Natural killer cell (primary cell): ENCODE results near the gene LAMA5. TPM values are rescaled to one million over a fixed set of nuclear protein-coding genes. Genes with fewer than 3 reads are reported as not detected.

Source experiments
- ATAC-seq, 3 donors: fragments of 150-1000 bp in 2 of 3; fragments of 200-7000 bp in 1 of 3; cut with Tn5 transposase; 1 replicate in 1 of 3; 2 replicates in 2 of 3; pipeline ENCODE4 v1.10.0; 2021; ENCODE audit warnings: mild to moderate bottlenecking in 2 of 3, moderate library complexity in 2 of 3
- DNase-seq, 2 donors: peaks; one replicate each; pipeline versions ENCODE4 v3.0.0 to v3.0.0-alpha.2; 2013 to 2021; ENCODE audit warnings: mixed read lengths in 1 of 2
- H3K27ac ChIP-seq: one replicate; pipeline ENCODE4 v1.5.1; 2013; ENCODE audit warnings: mild to moderate bottlenecking, low read length
- H3K27me3 ChIP-seq: one replicate; pipeline ENCODE4 v1.6.1; 2013; ENCODE audit warnings: low read length; ENCODE audit not compliant: control insufficient read depth, insufficient read depth
- H3K36me3 ChIP-seq: one replicate; pipeline ENCODE4 v1.6.1; 2013; ENCODE audit warnings: low read length; ENCODE audit not compliant: control insufficient read depth, insufficient read depth
- H3K4me1 ChIP-seq: one replicate; pipeline ENCODE4 v1.6.1; 2013; ENCODE audit warnings: low read length; ENCODE audit not compliant: control insufficient read depth, insufficient read depth
- H3K4me3 ChIP-seq: one replicate; pipeline ENCODE4 v1.5.1; 2013; ENCODE audit warnings: low read length
- H3K9me3 ChIP-seq: one replicate; pipeline ENCODE4 v1.6.1; 2013; ENCODE audit warnings: low read length; ENCODE audit not compliant: control insufficient read depth, insufficient read depth
- H3K27ac Mint-ChIP-seq, 2 donors: one replicate each; pipeline ENCODE4 v1.8.0; 2022; ENCODE audit warnings: mild to moderate bottlenecking in 2 of 2, mixed read lengths in 2 of 2, moderate library complexity in 1 of 2
- H3K27me3 Mint-ChIP-seq, 2 donors: one replicate each; pipeline ENCODE4 v1.8.0; 2022; ENCODE audit warnings: low read depth in 2 of 2, mixed read lengths in 2 of 2
- H3K36me3 Mint-ChIP-seq: one replicate; pipeline ENCODE4 v1.8.0; 2022; ENCODE audit warnings: mixed read lengths
- H3K4me1 Mint-ChIP-seq, 2 donors: one replicate each; pipeline ENCODE4 v1.8.0; 2022; ENCODE audit warnings: mixed read lengths in 2 of 2
- H3K4me3 Mint-ChIP-seq: one replicate; pipeline ENCODE4 v1.8.0; 2022; ENCODE audit warnings: mild to moderate bottlenecking, moderate library complexity, mixed read lengths
- H3K9me3 Mint-ChIP-seq, 2 donors: one replicate each; pipeline ENCODE4 v1.8.0; 2022; ENCODE audit warnings: mixed read lengths in 2 of 2
- WGBS: methylation state at CpG from one replicate; pipeline ENCODE4 v1.1.7; 2013; ENCODE audit warnings: missing lambda C conversion rate; ENCODE audit not compliant: insufficient coverage; 5-methylcytosine and 5-hydroxymethylcytosine counted together
- intact Hi-C: fragments of 100-400 bp; cut with micrococcal nuclease; formaldehyde crosslinking; loops from one replicate; pipeline ENCODE4 v1.14.2; 2022
- total RNA-seq, 4 donors: library from RNA; stranded (reverse); fragments of 120-200 nt in 1 of 4; gene quantifications; one replicate each; pipeline versions ENCODE4 v1.2.3 to v1.2.4, GENCODE V29; 2013 to 2022
- TF ChIP-seq, protein P1 (sequence below): fragments of 200-600 bp; IDR thresholded peaks from one replicate; pipeline ENCODE4 v1.8.0; 2022; ENCODE audit warnings: antibody characterized with exemption

The LAMA5 gene
- total RNA-seq, 3 donors from 2014 or later (not counting 1 experiment from before 2014, with no cell fraction given): 1.0 to 4.3 (median 1.4) TPM

DNA sequence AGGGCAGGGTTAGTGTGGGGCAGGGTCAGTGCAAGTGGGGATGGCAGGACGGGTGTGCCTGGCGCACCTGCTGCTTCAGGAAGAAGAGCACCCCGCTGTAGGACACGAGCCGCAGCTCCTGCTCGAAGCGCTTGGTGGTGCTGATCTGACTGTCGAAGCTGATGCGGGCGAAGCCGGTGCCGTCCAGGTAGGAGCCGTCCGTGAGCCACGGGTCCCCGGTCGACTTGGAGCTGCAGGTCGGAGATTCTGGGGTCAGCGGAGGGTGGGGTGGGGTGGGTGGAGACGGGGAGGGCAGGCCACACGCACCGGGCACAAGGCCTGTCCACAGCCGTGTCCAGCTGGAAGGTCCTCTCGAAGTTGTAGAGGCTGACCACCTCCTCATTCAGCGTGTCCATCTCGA, 54.1 kb downstream of the LAMA5 start:
- no peak overlapping the region for H3K4me3 ChIP-seq
- H3K4me3 Mint-ChIP-seq: no peak overlapping the region
- no peaks in the 10 kb centered on the region for H3K36me3 Mint-ChIP-seq
- peaks cover 13% of the 10 kb centered on the region for H3K36me3 ChIP-seq
- H3K9me3 Mint-ChIP-seq: no peaks in the 10 kb centered on the region
- no peak for DNase-seq
- no peak for ATAC-seq
- H3K4me1 ChIP-seq: no peaks in the 10 kb centered on the region
- TF ChIP-seq, protein P1, sequence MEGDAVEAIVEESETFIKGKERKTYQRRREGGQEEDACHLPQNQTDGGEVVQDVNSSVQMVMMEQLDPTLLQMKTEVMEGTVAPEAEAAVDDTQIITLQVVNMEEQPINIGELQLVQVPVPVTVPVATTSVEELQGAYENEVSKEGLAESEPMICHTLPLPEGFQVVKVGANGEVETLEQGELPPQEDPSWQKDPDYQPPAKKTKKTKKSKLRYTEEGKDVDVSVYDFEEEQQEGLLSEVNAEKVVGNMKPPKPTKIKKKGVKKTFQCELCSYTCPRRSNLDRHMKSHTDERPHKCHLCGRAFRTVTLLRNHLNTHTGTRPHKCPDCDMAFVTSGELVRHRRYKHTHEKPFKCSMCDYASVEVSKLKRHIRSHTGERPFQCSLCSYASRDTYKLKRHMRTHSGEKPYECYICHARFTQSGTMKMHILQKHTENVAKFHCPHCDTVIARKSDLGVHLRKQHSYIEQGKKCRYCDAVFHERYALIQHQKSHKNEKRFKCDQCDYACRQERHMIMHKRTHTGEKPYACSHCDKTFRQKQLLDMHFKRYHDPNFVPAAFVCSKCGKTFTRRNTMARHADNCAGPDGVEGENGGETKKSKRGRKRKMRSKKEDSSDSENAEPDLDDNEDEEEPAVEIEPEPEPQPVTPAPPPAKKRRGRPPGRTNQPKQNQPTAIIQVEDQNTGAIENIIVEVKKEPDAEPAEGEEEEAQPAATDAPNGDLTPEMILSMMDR: no peak
- WGBS: 89% methylated on average over 26 of the region's 26 CpGs
- H3K9me3 ChIP-seq: no peaks in the 10 kb centered on the region
- no peak overlapping the region for H3K27ac Mint-ChIP-seq
- H3K4me1 Mint-ChIP-seq: no peaks in the 10 kb centered on the region
- no peaks in the 10 kb centered on the region for H3K27me3 Mint-ChIP-seq
- intact Hi-C loops: no loop called here
- no peaks in the 10 kb centered on the region for H3K27me3 ChIP-seq
- no peak overlapping the region for H3K27ac ChIP-seq

- H3K9me3 ChIP-seq: no peaks in the 10 kb centered on the region
- H3K4me1 ChIP-seq: no peaks in the 10 kb centered on the region
- Mint-ChIP-seq H3K4me3 (no peak overlapping the region), H3K27ac (no peak overlapping the region), H3K9me3 (no peaks in the 10 kb centered on the region), H3K36me3 (no peaks in the 10 kb centered on the region), H3K27me3 (no peaks in the 10 kb centered on the region), H3K4me1 (no peaks in the 10 kb centered on the region)
- H3K27me3 ChIP-seq: no peaks in the 10 kb centered on the region
- intact Hi-C loops: no loop called here
- H3K4me3 ChIP-seq: no peak overlapping the region
- DNase-seq: no peak
- WGBS: 87% methylated on average over 16 of the region's 16 CpGs
- H3K27ac ChIP-seq: no peak overlapping the region
- ATAC-seq: no peak
- peaks cover 17% of the 10 kb centered on the region for H3K36me3 ChIP-seq
- TF ChIP-seq, protein P1: no peak
These were observed 54.5 kb downstream of the LAMA5 start for GRCh38 chr20:62312662-62312977.

DNA sequence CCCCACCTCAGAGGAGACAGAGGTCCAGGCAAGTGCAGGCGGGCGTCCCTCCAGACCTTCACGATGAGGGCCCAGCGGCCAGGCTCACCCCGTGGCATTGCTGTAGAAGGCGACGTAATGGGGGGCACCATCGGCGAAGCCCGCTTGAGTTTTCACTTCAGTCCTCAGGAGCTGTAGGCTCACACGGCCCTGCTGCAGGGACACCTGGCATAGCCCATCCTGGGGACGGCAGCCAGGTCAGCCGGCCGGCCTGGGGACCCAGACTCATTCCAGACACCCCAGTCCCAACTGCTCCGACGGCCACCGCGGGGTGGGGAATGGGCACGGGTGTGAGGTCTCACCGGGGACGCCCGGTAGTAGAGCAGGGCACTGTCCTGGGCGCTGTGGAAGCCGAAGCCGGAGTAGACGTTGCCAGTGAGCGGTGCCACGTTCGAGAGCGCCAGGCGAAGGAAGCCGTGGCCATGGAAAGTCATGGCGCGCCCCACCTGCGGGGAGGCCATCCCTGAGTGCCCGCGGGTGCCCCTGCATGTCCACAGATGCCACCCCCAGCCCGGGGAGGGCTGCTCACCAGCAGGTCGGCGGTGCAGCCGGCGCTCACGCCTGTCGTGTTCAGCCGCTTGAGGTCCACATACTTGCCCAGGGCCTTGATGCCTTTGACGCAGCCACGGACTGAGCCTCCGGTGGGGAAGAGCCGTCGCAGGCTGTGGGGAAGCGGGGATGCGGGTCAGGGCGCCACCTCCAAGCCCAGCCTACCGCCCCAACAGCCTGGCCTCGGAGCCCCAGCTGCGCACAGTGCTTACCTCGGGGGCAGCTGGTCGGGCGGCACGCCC, 55.1 kb downstream of the LAMA5 start:
- TF ChIP-seq, protein P1: no peak
- Mint-ChIP-seq H3K27me3 (no peaks in the 10 kb centered on the region), H3K36me3 (no peaks in the 10 kb centered on the region), H3K4me3 (no peak overlapping the region), H3K9me3 (no peaks in the 10 kb centered on the region), H3K4me1 (no peaks in the 10 kb centered on the region), H3K27ac (no peak overlapping the region)
- Histone ChIP-seq H3K36me3 (peaks cover 23% of the 10 kb centered on the region), H3K27ac (no peak overlapping the region), H3K27me3 (no peaks in the 10 kb centered on the region), H3K4me3 (no peak overlapping the region), H3K9me3 (no peaks in the 10 kb centered on the region), H3K4me1 (no peaks in the 10 kb centered on the region)
- ATAC-seq (no peak), DNase-seq (no peak)
- 93% methylated on average over 60 of the region's 60 CpGs for WGBS
- intact Hi-C loops: no loop called here

GRCh38 chr20:62311150-62311549, 56.0 kb downstream of the LAMA5 start:
- TF ChIP-seq, protein P1: no peak
- Mint-ChIP-seq H3K36me3 (no peaks in the 10 kb centered on the region), H3K9me3 (no peaks in the 10 kb centered on the region), H3K4me1 (no peaks in the 10 kb centered on the region), H3K27me3 (no peaks in the 10 kb centered on the region), H3K4me3 (no peak overlapping the region), H3K27ac (no peak overlapping the region)
- H3K36me3 ChIP-seq: peaks cover 32% of the 10 kb centered on the region
- no peaks in the 10 kb centered on the region for H3K4me1 ChIP-seq
- no peak overlapping the region for H3K27ac ChIP-seq
- ATAC-seq: no peak
- intact Hi-C loops: no loop called here
- H3K4me3 ChIP-seq: no peak overlapping the region
- H3K27me3 ChIP-seq: no peaks in the 10 kb centered on the region
- WGBS: 96% methylated on average over 18 of the region's 18 CpGs
- no peaks in the 10 kb centered on the region for H3K9me3 ChIP-seq
- no peak for DNase-seq
